Stimulated activated CD4-positive, alpha-beta T cell treated with anti-CD3 and anti-CD28 coated beads, Interleukin-12 subunit alpha, Interleukin-12 subunit beta, amount 100 ng/mL, for 4 hours (primary cell): ENCODE data around the gene CDH12.
"Not testable (repeated sequence)": the region's sequence is repeated elsewhere in the genome, so short reads cannot be mapped to it uniquely, and the experiment has no call there.

Experiments
- DNase-seq: peaks from one replicate; pipeline ENCODE4 v3.0.0-alpha.2; 2020

The CDH12 gene

DNA sequence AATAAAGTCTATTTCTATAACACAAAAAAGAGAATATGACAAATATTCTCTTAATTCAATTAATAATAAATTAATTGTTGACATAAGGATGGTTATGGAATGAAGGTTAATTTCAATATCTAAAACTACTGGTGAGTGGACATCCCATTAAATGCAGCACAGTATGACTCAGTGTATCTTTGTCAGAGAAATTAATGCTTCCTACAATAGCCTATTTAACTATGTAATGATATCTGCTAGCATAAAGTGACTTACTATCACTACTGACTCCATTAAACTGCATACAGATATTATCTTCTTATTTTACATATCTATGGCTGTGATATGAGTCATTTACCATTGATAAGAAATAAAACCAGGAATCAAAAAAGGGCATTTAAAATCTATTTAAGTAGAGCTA, 298.7 kb downstream of the CDH12 start:
- no peak for DNase-seq

- DNase-seq: no peak
Observed at GRCh38 chr5:22549876-22550671, 303.1 kb downstream of the CDH12 start.

- no peak for DNase-seq
Observed at GRCh38 chr5:22542340-22542739, 310.8 kb downstream of the CDH12 start.

- DNase-seq: no peak
Observed at GRCh38 chr5:22541037-22541436, 312.1 kb downstream of the CDH12 start.

DNA sequence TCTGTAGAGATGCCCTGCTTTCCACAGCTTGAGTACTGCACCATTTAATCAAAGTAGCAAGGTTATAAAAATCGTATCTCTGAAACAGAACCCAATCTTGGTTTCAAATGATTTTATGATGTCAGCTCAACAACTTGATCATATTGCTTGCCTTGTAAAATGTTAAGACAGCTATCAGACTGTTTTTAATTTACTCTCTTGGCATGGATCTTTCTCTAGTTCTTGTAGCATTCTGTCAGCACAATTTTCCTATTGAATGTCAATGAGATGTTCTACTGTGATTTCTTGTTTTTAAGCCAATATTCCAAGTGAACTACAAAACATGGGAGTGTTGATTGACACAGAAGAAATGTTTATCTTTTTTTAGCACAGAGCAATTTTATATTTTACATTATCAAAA, 313.4 kb downstream of the CDH12 start:
- no peak for DNase-seq

GRCh38 chr5:22531986-22532385, 321.2 kb downstream of the CDH12 start:
- no peak for DNase-seq

DNA sequence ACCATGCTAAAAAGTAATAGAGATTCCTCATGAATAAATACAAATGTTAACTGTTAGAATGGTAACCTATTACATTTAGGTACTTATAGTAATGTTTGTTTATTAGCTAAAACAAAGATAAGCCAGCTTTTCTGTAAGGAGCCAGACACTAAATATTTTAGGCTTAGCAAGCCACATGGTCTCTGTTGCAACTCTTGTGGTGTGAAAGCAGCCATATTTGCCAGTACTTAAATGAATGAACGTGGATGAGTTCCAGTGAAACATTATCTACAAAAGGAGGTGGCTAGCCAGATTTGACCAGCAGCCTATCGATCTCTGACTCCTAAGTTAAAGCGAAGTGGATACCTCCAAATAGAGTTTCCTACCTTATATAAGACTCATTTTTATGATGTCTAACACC, 331.6 kb downstream of the CDH12 start:
- no peak for DNase-seq

DNA sequence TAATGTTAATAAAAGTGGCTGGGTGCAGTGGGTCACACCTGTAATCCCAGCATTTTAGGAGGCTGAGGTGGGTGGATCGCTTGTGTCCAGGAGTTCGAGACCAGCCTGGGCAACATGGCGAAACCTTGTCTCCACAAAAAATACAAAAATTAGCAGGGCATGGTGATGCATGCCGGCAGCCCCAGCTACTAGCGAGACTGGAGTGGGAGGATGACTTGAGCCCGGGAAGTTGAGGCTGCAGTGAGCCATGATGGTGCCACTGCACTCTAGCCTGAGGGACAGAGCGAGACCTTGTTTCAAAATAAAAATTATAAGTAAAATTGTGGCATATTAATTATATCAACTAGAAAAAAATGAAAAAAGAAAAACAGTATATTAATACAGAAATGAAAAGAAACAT, 336.6 kb downstream of the CDH12 start:
- DNase-seq: not testable (repeated sequence)

DNA sequence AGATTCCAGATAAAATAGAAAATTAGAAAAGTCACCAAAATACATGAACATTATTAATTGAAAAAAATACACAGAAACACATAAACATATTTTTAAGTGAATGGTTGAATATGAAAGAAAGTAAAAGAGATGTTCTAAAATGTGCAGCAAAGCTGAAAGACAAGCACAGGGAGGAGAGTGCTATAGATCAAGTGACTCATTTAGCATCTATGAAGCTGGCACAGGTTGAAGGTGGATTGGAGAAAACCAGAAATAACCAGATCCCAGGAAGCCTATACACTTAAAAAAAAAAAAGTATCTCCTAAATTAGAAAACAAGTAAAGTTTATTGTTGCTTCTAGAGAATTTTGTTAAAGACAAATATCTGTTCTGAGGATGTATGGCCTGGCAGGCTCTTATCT, 338.9 kb downstream of the CDH12 start:
- DNase-seq: no peak

GRCh38 chr5:22505891-22506290, 347.3 kb downstream of the CDH12 start:
- no peak for DNase-seq

DNA sequence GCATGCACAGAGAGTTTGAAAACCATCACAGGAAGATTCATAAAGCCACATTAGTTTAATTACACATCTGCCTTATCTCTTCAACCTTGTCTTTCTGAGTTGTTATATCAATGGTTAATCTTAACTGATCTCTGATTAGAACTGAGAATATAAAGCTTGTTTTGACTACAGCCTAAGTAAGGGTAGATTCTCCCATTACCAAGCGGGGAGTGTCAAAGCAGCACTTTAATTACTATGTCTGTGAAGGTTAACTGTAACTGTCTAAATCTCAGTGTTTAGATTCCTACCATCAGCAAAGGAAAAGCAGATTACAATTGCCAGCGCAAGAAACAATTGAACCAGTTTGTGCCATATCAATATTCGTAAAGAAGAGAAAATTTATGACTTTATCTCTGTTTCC, 348.7 kb downstream of the CDH12 start:
- no peak for DNase-seq

- no peak for DNase-seq
Observed at GRCh38 chr5:22500556-22500955, 352.6 kb downstream of the CDH12 start.

DNA sequence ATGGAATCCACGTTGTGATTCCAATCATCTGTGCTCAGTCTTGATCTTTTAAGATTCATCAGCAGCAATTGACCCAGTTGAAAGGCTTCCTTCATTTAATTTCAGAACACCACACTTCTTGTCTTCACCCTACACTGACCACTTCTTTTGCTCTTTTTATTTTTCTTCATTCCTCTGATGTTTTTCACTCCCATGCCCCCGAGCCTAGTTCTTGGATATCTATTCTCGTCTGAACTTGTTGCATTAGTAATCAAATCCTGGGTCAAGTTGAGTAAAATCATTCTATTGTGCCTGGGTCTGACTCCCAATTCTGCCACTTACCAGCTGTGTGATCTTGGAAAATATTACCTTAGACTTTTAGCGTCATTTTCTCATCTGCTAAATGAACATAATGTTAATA, 356.5 kb downstream of the CDH12 start:
- DNase-seq: no peak

DNA sequence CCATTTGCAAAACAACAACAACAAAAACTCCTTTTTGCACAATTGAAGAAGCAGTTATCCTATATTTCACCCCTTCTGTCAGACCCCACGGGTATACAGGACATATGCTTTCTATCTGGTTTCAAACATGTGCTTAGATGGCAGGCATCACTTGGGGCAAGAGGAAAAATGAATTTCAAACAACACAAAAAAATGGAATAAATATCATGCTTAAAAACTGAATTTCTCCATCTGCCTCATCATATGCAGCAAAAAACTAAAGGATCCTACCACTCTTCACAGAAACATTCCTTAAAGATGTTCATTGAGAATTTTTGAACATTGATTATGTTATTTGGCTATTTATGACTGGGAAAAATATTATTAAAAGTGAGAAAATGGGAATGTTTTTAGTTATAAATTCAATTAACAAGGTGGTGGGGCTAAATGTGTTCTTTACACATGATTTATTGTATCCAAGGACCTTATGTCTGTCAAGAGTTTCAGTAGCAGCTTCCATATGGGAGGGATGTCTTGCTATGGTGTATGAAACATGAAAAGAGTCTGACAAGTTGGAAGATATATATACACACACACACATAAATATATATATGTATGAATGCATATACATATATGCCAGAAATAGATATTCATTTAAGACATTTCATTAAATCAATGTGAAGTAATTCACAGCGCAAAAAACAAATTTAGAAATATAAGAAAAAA, 358.0 kb downstream of the CDH12 start:
- no peak for DNase-seq

DNA sequence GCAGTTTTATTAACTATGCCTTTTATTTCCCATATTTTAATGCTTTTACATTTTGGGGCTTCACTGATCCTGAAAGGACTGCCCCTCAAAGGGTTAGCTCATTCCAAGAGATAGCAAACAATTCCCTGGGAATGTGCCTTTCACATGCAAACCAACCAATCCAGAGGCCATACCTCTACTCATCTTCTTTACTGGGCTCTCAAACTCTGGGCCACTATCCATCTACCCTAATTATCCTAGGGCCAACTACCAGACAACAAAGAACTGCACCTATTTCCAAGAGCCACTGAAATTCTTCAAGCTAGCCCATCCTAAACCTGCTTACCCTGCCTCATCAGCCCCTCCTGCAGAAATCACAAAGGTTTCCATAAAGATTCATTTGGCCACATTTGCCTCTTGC, 364.7 kb downstream of the CDH12 start:
- no peak for DNase-seq

- no peak for DNase-seq
Observed at GRCh38 chr5:22480305-22480704, 372.8 kb downstream of the CDH12 start.

- no peak for DNase-seq
Observed at GRCh38 chr5:22473886-22474285, 379.3 kb downstream of the CDH12 start.

- DNase-seq: no peak
Observed at GRCh38 chr5:22471154-22471553, 382.0 kb downstream of the CDH12 start.

DNA sequence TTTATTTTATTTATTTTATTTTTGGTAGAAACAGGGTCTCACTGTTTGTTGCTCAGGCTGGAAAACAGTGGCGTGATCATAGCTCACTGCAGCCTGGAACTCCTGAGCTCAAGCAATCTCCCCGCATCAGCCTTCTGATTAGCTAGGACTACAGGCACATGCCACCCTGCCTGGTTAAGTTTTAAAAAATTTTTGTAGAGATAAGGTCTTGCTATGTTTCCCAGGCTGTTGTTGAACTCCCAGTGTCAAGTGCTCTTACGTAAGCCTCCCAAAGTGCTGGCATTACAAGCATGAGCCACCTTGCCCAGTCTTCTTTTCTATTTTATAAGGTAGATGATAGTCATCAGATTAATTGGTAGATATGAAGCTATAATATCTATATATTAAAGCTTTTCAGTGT, 382.7 kb downstream of the CDH12 start:
- no peak for DNase-seq

DNA sequence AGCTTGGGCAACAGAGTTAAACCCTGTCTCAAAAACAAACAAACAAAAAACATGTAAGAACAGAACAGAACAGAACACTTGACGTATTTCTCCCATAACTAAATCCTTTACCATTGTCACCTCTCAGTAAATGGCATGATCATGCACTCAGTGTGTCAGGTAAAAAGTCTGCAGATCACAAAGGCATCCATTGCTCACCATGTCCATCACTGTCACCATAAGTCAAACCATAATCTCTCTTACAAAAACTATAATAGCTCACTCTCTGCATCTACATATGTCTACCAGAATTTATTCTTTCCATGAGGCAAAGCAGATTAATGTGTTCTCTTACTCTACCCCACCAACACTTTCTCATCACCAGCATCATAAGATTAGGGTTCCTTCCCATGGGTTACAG, 387.5 kb downstream of the CDH12 start:
- DNase-seq: no peak

DNA sequence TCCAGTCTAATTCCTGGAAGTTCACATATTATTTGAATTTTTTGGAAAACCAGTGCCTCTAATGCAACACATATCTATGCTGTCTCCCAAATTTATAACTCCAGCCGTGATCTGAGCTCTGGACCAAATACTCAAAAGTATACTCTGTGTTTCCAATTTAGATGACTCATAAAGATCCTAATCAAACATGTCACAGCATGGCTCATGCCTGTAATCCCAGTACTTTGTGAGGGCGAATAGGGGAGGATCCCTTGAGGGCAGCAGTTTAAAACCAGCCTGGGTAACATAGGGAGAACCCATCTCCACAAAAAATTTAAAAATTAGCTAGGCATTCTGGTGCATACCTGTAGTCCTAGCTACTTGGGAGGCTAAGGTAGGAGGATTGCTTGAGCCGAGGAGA, 388.0 kb downstream of the CDH12 start:
- DNase-seq: no peak

DNA sequence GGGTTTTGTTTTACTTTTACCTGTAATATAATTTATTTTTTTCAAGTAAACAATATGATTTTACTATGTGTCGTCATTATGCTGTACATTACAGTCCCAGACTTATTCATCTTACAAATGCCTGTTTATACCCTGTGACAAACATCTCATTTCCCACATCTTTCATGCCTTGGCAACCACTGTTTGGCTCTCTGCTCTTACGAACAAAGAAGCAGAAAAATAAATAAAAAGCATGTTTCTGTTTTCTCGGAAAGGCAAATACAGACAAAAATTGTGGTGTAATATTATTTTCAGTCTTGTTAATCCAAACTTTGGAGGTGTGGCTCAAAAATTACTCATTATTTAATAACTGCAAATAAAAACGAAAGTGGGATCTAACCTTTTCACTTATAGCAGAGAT, 393.0 kb downstream of the CDH12 start:
- no peak for DNase-seq

DNA sequence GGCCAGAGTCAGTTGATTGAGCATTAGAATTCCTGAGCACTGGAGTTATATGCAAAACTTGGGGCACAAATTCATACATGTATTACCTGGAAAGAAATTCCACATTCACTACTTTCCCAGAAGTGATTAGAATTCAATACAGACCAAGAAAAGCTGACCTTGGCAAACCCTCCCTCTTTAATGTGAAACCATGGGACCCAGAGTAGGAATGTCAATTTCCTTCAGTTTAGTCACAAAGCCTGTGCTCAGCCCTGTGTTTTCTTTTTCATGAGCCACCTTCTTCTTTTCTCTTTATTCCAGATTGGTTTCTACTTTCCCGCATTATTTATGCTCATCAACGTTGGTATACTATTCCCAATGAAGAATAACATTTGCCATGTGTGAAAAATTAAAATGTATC, 420.2 kb downstream of the CDH12 start:
- no peak for DNase-seq

GRCh38 chr5:22431840-22432239, 421.3 kb downstream of the CDH12 start:
- DNase-seq: no peak

GRCh38 chr5:22431406-22431805, 421.7 kb downstream of the CDH12 start:
- no peak for DNase-seq
